Naive thymus-derived CD8-positive, alpha-beta T cell (primary cell): ENCODE measurements around the gene DKC1. TPM values are rescaled to one million over a fixed set of nuclear protein-coding genes. Genes with fewer than 3 reads are reported as not detected.

Experiments
- ATAC-seq, 2 donors: fragments of 150-1000 bp; cut with Tn5 transposase in 1 of 2; sonication (Bioruptor Pico), chemical (Tn5 transposase) in 1 of 2; 1 replicate in 1 of 2; 2 replicates in 1 of 2; pipeline ENCODE4 v1.10.0; 2021; ENCODE audit warnings: mild to moderate bottlenecking in 2 of 2, moderate library complexity in 2 of 2
- POLR2A ChIA-PET: fragments of 350-600 bp; sonication (Branson Sonifier 250); formaldehyde crosslinking; loops from one replicate; lab custom pipeline; 2021; ENCODE audit warnings: antibody characterized with exemption; lab: Charles Lee
- DNase-seq, 10 donors: peaks; one replicate each; pipeline versions ENCODE4 v3.0.0 to v3.0.0-alpha.2; 2020 to 2022
- H3K27ac Mint-ChIP-seq, 10 donors: one replicate each; pipeline ENCODE4 v1.8.0; 2020 to 2022; ENCODE audit warnings: mild to moderate bottlenecking in 10 of 10, mixed read lengths in 10 of 10, moderate library complexity in 4 of 10, inconsistent platforms in 1 of 10
- H3K27me3 Mint-ChIP-seq, 5 donors: one replicate each; pipeline ENCODE4 v1.8.0; 2021 to 2022; ENCODE audit warnings: mixed read lengths in 5 of 5
- H3K36me3 Mint-ChIP-seq, 3 donors: one replicate each; pipeline ENCODE4 v1.8.0; 2020 to 2022; ENCODE audit warnings: mixed read lengths in 3 of 3, mild to moderate bottlenecking in 2 of 3, inconsistent platforms in 1 of 3
- H3K4me1 Mint-ChIP-seq, 4 donors: one replicate each; pipeline ENCODE4 v1.8.0; 2021 to 2022; ENCODE audit warnings: mixed read lengths in 4 of 4
- H3K4me3 Mint-ChIP-seq, 10 donors: one replicate each; pipeline ENCODE4 v1.8.0; 2020 to 2022; ENCODE audit warnings: mild to moderate bottlenecking in 10 of 10, mixed read lengths in 10 of 10, moderate library complexity in 6 of 10, inconsistent platforms in 1 of 10
- H3K9me3 Mint-ChIP-seq, 9 donors: one replicate each; pipeline ENCODE4 v1.8.0; 2020 to 2022; ENCODE audit warnings: mixed read lengths in 9 of 9, mild to moderate bottlenecking in 3 of 9, inconsistent platforms in 1 of 9, moderate library complexity in 1 of 9
- polyA plus RNA-seq, 3 donors: library from polyadenylated mRNA; unstranded; fragments of 300-500 nt; fragmentation: Illumina TruSeq; gene quantifications; one replicate each; pipeline ENCODE4 v1.2.3, GENCODE V29; 2021
- total RNA-seq, 8 experiments: library from RNA in 2 of 8; stranded (reverse) in 2 of 8; gene quantifications; one replicate each; pipeline ENCODE4 v1.2.3 and lab custom pipeline; 2021 to 2026

DKC1 gene
- total and polyA plus RNA-seq, 5 experiments from 2014 or later = 38.6 to 93.7 (median 56.5) TPM

DNA sequence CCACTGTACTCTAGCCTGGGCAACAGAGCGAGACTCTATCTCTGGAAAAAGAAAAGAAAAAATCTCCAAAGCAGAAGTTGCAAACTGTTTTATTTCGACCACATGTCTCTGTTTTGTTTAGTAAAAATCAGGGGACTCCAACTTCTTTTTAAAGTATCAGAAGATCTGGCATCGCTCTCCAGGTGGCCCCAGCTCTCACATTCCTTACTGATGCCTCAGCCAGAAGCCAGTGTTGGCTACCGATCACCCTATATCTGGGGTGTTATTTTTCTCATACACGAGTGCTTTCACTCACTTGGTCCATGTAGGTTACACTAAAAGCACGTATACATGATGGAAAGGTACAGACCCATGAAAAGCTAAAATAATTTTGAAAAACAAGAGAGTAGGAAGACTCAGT lies 34.3 kb downstream of the DKC1 start:
- peaks cover 11 to 45% (median 29%) of the 10 kb centered on the region in 4 donors for H3K4me1 Mint-ChIP-seq
- POLR2A ChIA-PET = no interaction called here
- no peak overlapping the region for H3K27ac Mint-ChIP-seq
- DNase-seq (no peak), ATAC-seq (no peak)
- peak overlapping the region in 1 of 10 donors; percentile 45 for H3K4me3 Mint-ChIP-seq
- H3K27me3 Mint-ChIP-seq = no peaks in the 10 kb centered on the region
- no peaks in the 10 kb centered on the region for H3K36me3 Mint-ChIP-seq
- no peaks in the 10 kb centered on the region for H3K9me3 Mint-ChIP-seq

DNA sequence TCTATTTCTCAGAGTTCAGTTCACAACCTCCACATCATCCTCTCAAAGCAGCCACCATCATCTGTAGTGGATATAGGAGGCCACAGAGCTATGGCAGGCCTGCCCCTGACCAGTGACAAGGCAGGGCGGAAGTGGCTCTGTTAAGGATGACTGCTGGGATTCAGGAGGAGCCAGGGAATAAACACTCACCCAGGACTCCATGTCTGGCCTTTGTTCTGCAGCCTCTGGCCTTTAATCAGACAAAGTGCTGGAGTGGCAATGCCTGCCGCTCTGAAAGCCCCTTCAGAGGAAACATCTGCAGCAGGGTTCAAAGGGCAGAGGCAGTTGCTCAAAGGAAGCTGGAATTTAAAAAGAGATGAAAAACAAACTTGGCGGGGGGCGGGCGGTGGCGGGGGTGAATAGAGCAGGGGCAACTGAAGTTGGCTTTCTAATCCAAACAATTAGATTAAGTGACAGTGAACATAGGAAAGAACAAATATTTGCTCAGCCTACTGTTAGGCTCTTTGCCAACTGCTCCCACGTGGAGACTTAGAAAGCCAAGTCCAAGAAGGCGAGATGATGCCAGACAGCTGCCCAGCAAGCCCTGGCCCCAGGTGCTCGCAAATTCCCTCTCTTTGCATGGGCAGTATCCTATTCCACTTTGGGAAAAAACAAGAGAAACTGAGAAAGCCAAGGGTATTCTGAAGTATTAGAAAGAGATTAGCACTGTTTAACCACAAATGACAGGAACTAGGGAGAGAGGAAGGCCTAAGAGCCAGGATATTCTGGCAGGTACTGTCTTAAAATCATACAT lies 37.1 kb downstream of the DKC1 start:
- no peak for ATAC-seq
- DNase-seq = no peak
- H3K4me3 Mint-ChIP-seq = peak overlapping the region in 7 of 10 donors; percentile 19 to 62 (median 40)
- POLR2A ChIA-PET = interaction anchor here (1.0 kb wide), 1 partner anchor 48 kb away, joined by 3 read pairs; no protein-coding TSS in a partner anchor
- H3K27me3 Mint-ChIP-seq = no peaks in the 10 kb centered on the region
- H3K36me3 Mint-ChIP-seq = no peaks in the 10 kb centered on the region
- H3K9me3 Mint-ChIP-seq = no peaks in the 10 kb centered on the region
- peak overlapping the region in 4 of 10 donors; percentile 20 to 74 (median 56) for H3K27ac Mint-ChIP-seq
- H3K4me1 Mint-ChIP-seq = peaks cover 13 to 71% (median 44%) of the 10 kb centered on the region in 4 donors

DNA sequence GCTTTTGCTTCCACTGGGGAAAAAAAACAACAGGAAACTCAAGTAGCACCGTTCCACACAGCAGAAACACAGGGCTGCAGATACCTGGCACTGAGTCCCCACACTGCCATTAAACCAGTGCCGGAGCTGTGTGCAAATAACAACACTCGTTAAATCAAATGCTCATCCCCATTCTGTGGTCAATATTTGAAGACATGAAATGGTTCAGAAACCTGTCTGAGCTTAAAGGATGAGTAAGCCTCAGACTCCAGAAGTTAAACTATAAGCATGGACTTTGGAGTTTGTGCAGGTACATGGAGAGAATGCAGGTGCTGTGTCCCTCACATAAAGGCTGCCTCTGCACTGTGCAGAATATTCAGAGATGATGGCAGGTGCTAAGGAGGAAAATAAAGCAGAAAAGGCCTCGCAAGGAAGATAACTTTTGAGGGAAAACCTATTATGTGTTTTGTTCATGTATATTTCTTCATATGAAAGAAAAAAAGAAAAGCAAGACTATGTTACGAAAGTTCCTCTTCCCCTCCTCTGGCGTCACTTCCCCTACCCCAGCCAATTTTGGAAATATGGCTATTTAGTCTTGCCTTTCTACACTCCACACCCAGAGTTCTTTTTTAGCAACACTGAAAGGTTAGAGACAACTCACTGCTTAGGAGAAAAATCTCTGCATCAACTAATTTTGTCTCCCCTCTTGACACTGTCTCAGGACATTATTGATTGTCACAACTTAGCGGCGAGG lies 38.0 kb downstream of the DKC1 start:
- Mint-ChIP-seq H3K27ac (peak overlapping the region in 5 of 10 donors; percentile 41 to 68 (median 43)), H3K4me3 (peak overlapping the region in 5 of 10 donors; percentile 15 to 54 (median 27)), H3K9me3 (no peaks in the 10 kb centered on the region), H3K27me3 (no peaks in the 10 kb centered on the region), H3K36me3 (no peaks in the 10 kb centered on the region), H3K4me1 (peaks cover 13 to 70% (median 47%) of the 10 kb centered on the region in 4 donors)
- ATAC-seq (no peak), DNase-seq (no peak)
- POLR2A ChIA-PET = interaction anchor here (1.0 kb wide), 1 partner anchor 49 kb away, joined by 3 read pairs; no protein-coding TSS in a partner anchor

DNA sequence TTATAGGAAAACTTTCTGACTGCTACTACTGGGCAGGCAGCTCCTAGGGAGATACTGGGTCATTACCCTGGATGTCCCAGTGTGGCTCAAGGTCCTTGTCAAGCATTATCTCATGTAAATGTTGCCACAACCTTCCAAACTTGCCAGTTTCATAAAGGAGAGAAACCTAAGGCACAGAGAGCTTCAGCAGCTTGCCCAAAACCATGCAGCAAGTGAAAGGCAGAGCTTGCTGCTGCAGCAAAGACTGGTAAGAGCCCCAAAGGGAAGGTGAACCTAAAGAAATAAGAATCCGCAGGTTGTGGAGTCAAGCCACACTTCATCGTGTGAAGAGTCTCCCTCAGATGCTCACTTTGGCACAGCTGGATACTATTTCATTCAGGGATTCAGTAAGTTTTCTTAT lies 40.3 kb downstream of the DKC1 start:
- Mint-ChIP-seq H3K4me3 (peak overlapping the region in 2 of 10 donors; percentile 2 to 33), H3K27ac (peak overlapping the region in 5 of 10 donors; percentile 5 to 78 (median 49)), H3K4me1 (peaks cover 11 to 62% (median 47%) of the 10 kb centered on the region in 4 donors), H3K9me3 (peaks cover 0 to 6% (median 0%) of the 10 kb centered on the region in 9 donors), H3K27me3 (no peaks in the 10 kb centered on the region), H3K36me3 (peaks cover 0 to 4% (median 0%) of the 10 kb centered on the region in 3 donors)
- DNase-seq (no peak), ATAC-seq (no peak)
- POLR2A ChIA-PET = no interaction called here

DNA sequence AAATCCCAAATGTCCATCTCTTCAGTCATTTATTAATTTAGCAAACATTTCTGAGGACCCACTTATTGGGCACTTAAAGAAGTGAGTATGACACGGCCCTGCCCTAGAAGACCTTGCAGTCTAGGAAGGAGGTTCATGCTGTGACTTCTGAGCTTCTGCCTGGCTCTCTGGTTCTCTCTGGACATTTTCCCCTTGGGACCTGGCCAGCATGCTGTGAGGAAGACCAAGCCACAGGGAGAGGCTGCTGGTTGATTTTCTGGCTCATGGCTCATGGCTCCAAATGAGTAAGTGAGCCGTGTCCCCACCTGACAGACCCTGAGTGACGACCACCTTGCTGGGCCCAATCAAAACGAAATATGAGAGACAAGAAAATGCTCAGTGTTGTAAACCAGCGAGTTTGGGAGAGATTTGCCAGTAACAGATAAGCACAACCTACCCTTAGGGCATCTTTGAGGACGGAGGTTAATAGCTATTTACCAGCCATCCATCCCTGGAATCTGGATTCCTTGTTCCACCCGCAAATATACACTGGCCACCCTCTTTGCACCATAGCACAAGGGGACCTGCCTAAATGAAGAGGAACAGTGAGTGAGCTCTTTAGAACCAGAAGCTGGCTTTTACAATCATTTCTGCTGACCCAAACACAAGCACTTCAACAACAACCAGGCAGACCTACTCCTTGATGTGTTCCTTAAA lies 41.7 kb downstream of the DKC1 start:
- DNase-seq = no peak
- Mint-ChIP-seq H3K4me1 (peaks cover 7 to 52% (median 42%) of the 10 kb centered on the region in 4 donors), H3K36me3 (peaks cover 0 to 4% (median 0%) of the 10 kb centered on the region in 3 donors), H3K27ac (peak overlapping the region in 6 of 10 donors; percentile 25 to 86 (median 56)), H3K9me3 (peaks cover 0 to 6% (median 0%) of the 10 kb centered on the region in 9 donors), H3K27me3 (no peaks in the 10 kb centered on the region), H3K4me3 (peak overlapping the region; percentile 64 to 89 (median 82))
- POLR2A ChIA-PET = no interaction called here
- no peak for ATAC-seq

DNA sequence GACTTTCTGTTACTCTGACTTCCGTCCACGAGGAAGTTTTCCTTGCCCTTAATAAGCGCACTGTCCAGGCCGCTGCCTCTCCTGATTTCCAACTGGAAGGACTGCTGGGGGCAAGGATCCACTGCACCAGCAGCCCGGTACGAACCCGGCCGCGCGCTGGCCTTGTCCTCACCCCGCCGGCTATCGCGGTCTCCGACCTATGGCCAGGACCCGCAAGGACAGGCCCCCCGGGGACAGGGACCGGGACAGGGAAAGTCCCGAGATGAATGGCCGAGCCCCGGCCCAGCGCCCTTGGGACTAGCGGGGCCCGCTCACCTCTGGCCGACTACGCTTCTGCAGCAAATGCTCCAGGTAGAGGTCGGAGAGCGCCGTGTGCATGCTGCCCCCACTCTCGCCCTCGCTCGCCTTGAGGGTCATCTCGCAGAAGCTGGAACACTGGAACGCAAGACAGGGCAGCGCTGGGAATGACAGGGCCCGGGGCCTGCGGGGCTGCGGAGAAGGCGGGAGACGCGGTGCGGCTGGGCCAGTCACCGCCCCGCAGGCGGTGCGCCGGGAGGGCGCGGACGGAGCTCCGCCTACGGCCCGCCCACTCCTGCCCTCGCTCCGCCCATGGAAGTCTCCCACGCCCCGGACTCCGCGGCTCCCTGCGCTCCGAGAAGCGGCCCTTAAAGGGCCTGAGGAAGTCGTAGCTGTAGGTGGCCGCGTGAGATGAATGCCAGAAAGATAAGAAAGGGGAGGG lies 42.5 kb downstream of the DKC1 start, which contains the start of gene MPP1:
TSS of gene MPP1 (minus strand) at position 529 of the 739 bp plus-strand sequence. CDS start at position 417, 112 bp downstream.
- POLR2A ChIA-PET = interaction anchor here (0.9 to 1.0 kb wide), 2 partner anchors 33 to 43 kb away, joined by 3 to 4 read pairs; partner anchors contain the start of gene DKC1
- Mint-ChIP-seq H3K36me3 (peaks cover 0 to 4% (median 0%) of the 10 kb centered on the region in 3 donors), H3K27ac (peak within 1 kb of the TSS in 8 of 10 donors; percentile 40 to 86 (median 59)), H3K4me3 (peak within 1 kb of the TSS; percentile 72 to 89 (median 82)), H3K4me1 (peaks cover 2 to 45% (median 35%) of the 10 kb centered on the region in 4 donors), H3K27me3 (no peaks in the 10 kb centered on the region), H3K9me3 (peaks cover 0 to 6% (median 0%) of the 10 kb centered on the region in 9 donors)
- DNase-seq (peak; percentile 55 to 79 (median 72)), ATAC-seq (peak; percentile 96)

DNA sequence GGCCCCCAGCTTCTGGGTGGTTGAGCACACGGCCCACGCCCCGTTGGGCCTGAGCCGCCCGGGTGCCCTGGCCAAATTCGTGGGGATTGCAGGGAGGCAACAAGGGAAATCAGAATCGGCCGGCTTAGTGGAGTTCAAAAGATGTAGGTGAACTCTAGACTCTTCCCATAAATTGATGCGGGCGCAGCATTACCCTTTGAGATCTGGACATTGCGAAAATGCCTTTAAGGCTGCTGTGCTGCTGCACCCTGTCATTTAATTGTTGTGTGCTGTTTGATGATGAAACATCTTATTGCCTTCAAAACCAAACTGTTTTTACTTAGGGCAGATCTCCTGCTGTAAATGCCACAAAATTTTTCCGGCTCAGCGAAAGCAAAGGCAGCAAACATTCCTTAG lies 43.0 kb downstream of the DKC1 start:
- H3K4me3 Mint-ChIP-seq = peak overlapping the region; percentile 72 to 87 (median 80)
- peak overlapping the region in 4 of 10 donors; percentile 11 to 73 (median 48) for H3K27ac Mint-ChIP-seq

DNA sequence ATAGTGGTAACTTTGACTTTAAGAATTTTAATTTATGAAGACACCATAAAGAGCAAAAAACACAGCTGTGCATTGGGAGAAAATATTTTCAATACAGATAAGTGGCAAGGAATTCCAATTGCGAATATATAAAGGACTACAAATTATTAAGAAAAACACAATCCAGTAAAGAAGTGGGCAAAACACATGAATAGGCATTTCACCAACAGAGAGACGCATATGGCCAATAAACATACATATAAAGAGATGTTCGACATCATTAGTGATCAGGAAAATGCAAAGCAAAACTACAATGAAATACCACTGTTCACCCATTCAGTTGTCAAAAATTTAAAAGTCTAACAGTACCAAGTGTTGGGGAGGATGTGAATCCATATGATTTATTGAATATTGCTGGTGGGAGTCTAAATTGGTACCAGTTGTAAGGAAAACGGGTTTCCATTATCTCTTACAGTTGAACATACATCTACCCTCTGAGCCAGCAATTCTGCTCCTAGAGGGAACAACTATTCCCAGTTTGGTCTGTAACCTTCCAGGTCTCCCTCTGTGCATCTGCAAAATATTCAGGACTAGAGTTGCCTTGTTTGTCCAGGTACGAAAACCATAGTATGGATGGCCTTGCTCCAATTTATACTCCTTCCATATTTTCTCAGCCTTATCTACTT lies 44.3 kb downstream of the DKC1 start:
- Mint-ChIP-seq H3K4me1 (peaks cover 2 to 29% (median 22%) of the 10 kb centered on the region in 4 donors), H3K9me3 (peaks cover 0 to 6% (median 0%) of the 10 kb centered on the region in 9 donors), H3K27ac (no peak overlapping the region), H3K27me3 (no peaks in the 10 kb centered on the region), H3K36me3 (peaks cover 0 to 4% (median 0%) of the 10 kb centered on the region in 3 donors), H3K4me3 (no peak overlapping the region)
- POLR2A ChIA-PET = no interaction called here
- ATAC-seq (no peak), DNase-seq (no peak)

More for the DNA sequence above, 43.0 kb downstream of the DKC1 start:
- ATAC-seq = no peak
- peaks cover 0 to 6% (median 0%) of the 10 kb centered on the region in 9 donors for H3K9me3 Mint-ChIP-seq
- H3K36me3 Mint-ChIP-seq = peaks cover 0 to 4% (median 0%) of the 10 kb centered on the region in 3 donors
- no peaks in the 10 kb centered on the region for H3K27me3 Mint-ChIP-seq
- peak in 1 of 10 donors; percentile 9 for DNase-seq
- H3K4me1 Mint-ChIP-seq = peaks cover 2 to 39% (median 29%) of the 10 kb centered on the region in 4 donors
- POLR2A ChIA-PET = interaction anchor here (0.9 to 1.0 kb wide), 2 partner anchors 33 to 43 kb away, joined by 3 to 4 read pairs; partner anchors contain the start of gene DKC1

DNA sequence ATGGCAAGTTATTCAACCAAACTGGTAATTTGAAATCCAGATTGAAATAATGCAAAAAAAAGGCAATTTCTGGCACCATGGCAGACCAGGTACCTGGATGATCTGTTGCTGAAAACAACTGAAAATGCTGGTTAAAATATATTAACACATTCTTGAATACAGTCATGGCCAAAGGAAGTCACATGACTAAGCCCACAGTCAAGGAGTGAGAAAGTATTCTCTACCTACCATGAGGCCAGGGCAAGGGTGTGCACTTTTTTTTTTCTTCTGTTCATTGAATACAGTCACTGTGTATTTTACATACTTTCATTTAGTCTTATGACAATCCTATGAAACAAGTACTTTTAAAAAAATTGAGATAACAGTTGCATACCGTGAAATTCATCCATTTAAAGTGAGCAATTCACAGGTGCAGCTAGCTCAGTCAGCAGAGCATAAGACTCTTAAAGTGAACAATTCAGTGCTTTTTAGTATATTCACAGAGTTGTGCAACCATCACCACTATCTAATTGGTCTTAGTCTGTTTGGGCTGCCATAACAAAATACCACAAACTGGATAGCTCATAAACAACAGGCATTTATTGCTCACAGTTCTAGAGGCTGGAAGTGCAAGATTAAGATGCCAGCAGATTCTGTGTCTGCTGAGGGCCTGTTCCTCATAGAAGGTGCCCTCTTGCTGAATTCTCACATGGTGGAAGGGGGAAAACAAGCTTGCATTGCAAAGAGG lies 47.4 kb downstream of the DKC1 start:
- H3K27me3 Mint-ChIP-seq = no peaks in the 10 kb centered on the region
- DNase-seq = no peak
- H3K4me1 Mint-ChIP-seq = peaks cover 0 to 6% (median 4%) of the 10 kb centered on the region in 4 donors
- H3K27ac Mint-ChIP-seq = no peak overlapping the region
- POLR2A ChIA-PET = no interaction called here
- peaks cover 0 to 6% (median 0%) of the 10 kb centered on the region in 9 donors for H3K9me3 Mint-ChIP-seq
- peaks cover 0 to 4% (median 0%) of the 10 kb centered on the region in 3 donors for H3K36me3 Mint-ChIP-seq
- ATAC-seq = no peak
- no peak overlapping the region for H3K4me3 Mint-ChIP-seq

DNA sequence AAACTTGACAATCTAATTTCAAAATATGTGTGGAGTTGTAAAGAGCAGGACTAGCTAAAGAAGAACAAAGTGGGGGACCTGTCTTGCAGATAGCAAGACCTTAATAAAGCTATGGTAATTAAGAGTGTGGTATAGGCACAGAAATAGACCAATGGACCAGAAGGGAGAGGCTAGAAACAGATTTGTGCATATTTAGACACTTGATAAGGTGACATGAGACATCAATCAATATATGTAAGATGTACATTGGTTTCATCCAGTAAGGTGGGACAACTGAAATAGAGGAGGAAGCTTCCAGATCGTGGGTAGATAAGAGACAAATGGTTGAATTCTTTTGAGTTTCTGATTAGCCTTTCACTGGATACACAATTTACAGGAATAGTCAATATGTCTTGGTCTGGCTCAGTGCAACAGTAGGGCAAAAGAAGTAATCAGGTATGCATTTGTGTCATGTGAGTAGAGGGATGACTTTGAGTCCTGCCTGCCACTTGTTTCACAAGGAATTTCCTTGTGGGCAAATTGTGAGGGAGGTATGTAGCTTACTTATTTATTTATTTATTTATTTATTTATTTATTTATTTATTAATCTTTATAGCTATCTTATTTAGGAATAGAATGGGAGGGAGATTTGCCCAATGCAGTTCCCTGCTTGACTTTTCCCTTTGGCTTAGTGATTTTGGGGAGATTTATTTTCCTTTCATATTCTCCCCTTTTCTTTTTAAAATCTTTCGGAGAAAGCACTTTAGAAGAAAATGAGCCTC lies 49.9 kb downstream of the DKC1 start:
- ATAC-seq = no peak
- Mint-ChIP-seq H3K36me3 (peaks cover 0 to under 1% (median 0%) of the 10 kb centered on the region in 3 donors), H3K4me1 (no peaks in the 10 kb centered on the region), H3K27ac (no peak overlapping the region), H3K4me3 (no peak overlapping the region), H3K27me3 (no peaks in the 10 kb centered on the region), H3K9me3 (no peaks in the 10 kb centered on the region)
- no peak for DNase-seq
- POLR2A ChIA-PET = no interaction called here
